ENCODE data around the gene DAB2. TPM values are rescaled to one million over a fixed set of nuclear protein-coding genes. Genes with fewer than 3 reads are reported as not detected.
"Not testable (repeated sequence)": the region's sequence is repeated elsewhere in the genome, so short reads cannot be mapped to it uniquely, and the experiment has no call there.

DAB2 gene
- total RNA-seq, 1 experiment from 2014 or later, result 0.59 TPM

DNA sequence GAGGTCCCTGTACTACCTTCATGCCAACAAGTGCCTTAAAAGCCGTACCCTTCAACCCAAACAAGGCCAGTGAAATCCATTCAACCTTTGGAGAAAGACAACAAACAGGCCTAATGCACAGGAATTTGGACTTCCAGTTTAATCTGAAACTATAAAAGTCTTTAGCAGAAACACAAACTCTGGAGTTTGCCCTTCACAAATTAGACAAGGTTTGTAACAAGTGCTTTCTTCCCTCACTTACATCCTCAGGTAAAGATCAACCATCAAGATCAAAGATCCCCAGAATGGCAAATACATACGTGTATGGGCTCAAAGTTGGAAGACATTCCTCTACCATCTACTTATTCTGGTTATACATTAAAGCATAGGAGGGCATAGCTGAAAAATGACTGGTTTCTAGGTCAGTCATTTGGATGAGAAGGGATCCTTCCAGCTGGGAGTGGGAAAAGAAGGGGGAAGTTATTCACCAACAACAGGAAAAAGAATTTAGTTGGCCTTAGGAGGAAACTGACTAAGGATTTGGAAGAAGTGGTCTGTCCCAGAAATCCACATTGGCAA lies 2.0 kb downstream of the DAB2 start:
- DNase-seq (ENCODE audit: extremely low read depth, low read depth), result no peak

- no peak for DNase-seq (ENCODE audit: extremely low read depth, low read depth)
Observed at GRCh38 chr5:39422036-39422606, 2.7 kb downstream of the DAB2 start.

DNA sequence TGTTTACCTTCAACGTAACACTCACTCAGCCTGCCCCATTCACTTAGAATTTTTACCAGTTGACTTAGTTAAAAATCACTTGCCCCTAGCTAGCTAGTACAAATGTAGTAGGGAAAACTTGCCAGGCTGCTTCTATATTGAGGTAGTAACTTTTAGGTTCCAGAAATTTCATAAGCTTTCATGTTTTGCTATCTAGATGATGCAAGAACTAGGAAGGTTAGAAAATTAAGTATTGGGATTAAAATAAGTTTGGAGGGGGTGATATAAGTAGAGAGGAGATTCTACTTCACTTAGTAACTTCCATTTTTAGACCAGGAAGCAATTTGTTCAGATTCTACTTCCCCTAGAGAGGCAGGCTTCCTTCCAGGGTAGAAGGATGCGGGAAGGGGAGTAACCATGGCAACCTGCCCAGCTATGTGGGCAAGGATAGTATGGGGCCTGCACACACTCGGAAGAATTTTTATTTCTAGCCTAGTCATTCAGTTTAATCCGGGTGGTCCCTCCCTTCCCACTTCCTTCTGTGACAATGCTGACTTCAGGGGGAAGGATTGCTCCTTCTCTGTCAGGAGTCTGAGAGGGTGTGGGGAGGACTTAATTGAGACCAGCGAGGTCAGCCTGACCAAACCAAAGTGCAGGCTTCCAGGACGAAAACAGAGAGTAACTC lies 4.2 kb downstream of the DAB2 start:
- no peak for DNase-seq (ENCODE audit: extremely low read depth, low read depth)

DNA sequence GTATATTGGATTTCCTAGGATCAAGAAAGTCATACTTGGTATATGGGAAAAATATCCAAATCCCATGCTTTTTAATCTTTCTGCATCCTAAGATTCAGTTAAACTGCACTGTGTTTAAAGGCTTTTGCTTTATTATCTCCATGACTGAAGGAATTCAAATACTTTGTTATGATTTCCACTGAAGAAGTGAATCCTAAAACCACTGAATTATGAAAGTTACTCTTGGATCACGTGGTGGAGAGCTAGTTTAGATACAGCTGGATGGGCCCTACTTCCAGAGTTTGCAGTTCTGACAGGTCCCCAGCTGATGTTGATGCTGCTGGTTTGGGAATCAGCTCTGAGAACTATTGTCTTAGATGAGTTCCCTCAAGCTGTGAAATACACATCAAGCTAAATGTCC lies 5.0 kb downstream of the DAB2 start:
- DNase-seq (ENCODE audit: extremely low read depth, low read depth), result no peak

DNA sequence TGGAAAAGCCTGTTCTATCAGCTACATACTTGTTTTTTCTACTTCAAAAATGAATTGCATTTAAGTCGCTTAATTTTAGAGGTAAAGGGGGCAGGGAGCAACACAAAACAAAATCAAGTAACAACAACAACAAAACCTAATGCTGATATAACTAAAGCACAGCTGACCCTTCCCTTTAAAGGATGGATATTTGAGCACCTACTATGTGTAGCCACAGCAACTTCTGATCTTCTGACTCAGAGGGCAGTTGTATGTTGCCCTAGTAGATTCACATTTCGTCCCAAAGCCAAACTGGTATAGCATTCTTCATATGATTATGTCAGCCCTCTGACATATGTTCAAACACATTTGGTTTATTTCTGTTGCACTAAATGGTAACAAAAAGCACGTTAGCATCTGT lies 6.8 kb downstream of the DAB2 start:
- DNase-seq (ENCODE audit: extremely low read depth, low read depth), result no peak

DNA sequence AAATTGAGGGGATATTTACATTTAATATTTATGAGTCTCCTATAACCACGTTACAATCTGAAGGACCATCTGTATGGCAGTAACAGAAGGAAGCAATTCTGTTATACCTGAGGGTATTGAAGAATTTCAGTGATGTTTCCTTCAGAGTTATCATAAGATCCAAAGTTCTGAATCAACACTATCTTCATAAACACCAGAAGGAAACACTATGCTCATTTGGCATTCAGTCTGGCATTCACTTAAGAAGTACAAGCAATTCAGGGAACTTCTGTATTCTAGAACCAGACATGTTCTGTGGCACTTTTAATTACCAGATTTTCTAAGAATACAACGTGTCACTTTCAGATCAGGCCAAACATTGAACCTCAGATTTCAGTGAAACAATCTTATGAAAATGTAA lies 9.6 kb downstream of the DAB2 start:
- no peak for DNase-seq (ENCODE audit: extremely low read depth, low read depth)

GRCh38 chr5:39414426-39414825 lies 10.4 kb downstream of the DAB2 start:
- no peak for DNase-seq (ENCODE audit: extremely low read depth, low read depth)

- no peak for DNase-seq (ENCODE audit: extremely low read depth, low read depth)
Observed at GRCh38 chr5:39413771-39414170, 11.0 kb downstream of the DAB2 start.

DNA sequence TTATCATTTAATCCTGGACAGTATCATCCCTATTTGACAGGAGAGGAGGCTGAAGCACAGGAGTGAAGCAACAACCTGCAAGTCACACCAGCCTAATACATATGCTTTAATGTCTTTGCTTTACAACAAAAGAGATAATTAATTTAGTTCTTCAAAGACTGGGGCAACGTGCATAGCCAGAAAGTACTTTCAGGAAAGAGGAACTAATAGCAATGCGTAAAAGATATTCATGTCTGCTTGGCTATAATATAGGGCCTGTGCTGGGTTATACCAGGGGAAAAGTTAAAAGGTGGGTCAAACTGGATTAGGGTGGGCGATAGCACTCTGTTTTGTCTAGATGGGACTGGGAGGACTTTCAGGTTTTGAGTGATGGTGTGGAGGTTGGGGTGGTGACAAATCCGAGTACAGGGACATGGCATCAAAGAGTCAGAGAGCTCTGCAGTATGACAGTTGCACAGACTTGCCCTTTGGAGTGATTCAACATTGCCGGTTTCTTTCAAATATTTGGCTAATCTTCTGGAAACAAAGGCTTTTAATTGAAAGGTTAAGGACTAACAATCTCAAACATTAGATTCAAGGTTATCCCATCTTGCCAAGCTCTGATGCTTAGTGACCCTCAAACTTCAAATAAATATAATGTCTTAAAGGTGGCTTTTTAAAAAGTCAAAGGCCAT lies 11.9 kb downstream of the DAB2 start:
- DNase-seq (ENCODE audit: extremely low read depth, low read depth), result no peak

- no peak for DNase-seq (ENCODE audit: extremely low read depth, low read depth)
Observed at GRCh38 chr5:39411985-39412384, 12.8 kb downstream of the DAB2 start.

DNA sequence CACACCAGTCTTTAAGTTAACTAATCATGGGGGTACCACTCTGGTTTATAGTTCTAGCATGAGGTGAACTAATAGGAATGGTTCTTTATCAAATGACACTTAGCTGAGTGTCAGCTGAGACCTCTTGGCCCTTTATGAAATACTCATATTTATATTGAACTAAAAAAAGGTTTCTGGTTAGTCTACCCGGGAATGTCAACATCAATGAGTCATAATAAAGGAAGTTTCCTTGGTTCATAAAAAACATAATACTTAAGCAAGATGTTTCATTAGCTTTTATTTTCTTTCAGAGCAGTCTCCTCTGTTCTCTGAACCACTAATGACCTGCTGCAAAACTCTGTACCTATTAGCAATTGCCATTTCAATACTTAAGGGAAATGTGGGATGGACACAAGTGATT lies 13.7 kb downstream of the DAB2 start:
- no peak for DNase-seq (ENCODE audit: extremely low read depth, low read depth)

DNA sequence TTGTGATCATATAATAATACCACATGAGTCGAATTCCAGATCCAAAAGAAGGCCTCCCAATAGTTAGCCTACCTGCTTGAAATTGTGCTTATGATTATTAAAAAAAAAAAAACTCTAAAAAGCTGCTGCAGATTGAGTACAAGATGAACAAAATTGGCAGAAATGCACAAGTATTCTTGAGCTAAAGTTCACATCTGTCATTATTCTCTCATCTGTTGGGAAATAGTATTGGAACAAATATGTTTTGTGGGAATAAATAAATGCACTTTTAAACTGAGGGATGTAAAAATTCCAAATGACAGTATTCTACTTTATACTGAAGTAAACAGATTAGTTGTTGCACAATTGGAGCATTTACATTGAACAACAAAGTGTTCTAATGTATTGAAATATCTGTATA lies 15.7 kb downstream of the DAB2 start:
- no peak for DNase-seq (ENCODE audit: extremely low read depth, low read depth)

DNA sequence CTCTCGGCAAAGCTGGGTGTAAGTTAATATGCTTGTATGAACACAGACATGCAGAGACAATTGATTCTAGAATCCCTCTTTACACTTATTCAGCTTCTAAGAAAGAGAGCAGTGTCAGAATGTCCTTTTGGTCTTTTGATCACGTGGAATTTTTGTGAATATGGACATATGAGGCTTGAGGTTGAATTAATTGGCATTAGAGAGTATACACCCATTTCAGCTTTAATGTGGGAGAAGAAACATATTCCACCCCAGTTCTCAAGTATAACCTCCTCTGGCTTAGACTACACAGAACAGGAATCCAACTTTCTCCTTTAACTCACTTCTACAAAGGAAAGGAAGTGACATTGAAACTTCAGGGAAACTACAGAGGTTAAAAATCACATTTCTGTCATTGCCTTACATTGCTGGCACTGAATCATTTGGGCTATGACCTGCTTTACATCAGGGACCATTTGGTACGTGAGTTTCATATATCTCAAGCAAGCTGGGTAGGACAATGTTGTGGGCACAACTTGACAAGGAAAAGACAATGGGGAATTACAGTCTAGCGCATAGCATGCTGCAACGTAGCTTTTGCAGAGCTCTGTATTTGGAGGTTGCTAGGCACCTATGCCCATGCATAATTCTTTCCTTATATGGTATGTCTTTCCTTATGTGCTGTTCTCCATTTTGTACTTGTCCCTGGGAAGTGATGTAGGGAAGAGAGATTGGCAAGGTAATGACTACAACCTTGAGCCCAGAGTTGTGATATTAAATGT lies 19.5 kb downstream of the DAB2 start:
- DNase-seq (ENCODE audit: extremely low read depth, low read depth), result no peak

GRCh38 chr5:39403761-39404160 lies 21.0 kb downstream of the DAB2 start:
- DNase-seq (ENCODE audit: extremely low read depth, low read depth), result not testable (repeated sequence)

DNA sequence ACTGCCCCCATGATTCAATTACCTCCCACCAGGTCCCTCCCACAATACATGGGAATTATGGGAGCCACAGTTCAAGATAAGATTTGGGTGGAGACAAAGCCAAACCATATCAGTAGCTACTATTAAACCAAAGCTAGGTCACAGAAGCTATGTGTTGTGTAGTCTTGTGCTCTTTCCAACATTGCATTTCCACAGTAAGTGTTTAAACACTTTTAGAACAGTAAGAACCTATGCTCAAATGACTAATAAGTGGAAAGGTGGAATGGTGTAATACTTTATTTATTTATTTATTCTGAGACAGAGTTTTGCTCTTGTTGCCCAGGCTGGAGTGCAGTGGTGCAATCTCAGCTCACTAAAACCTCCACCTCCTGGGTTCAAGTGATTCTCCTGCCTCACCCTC lies 22.6 kb downstream of the DAB2 start:
- not testable (repeated sequence) for DNase-seq (ENCODE audit: extremely low read depth, low read depth)

DNA sequence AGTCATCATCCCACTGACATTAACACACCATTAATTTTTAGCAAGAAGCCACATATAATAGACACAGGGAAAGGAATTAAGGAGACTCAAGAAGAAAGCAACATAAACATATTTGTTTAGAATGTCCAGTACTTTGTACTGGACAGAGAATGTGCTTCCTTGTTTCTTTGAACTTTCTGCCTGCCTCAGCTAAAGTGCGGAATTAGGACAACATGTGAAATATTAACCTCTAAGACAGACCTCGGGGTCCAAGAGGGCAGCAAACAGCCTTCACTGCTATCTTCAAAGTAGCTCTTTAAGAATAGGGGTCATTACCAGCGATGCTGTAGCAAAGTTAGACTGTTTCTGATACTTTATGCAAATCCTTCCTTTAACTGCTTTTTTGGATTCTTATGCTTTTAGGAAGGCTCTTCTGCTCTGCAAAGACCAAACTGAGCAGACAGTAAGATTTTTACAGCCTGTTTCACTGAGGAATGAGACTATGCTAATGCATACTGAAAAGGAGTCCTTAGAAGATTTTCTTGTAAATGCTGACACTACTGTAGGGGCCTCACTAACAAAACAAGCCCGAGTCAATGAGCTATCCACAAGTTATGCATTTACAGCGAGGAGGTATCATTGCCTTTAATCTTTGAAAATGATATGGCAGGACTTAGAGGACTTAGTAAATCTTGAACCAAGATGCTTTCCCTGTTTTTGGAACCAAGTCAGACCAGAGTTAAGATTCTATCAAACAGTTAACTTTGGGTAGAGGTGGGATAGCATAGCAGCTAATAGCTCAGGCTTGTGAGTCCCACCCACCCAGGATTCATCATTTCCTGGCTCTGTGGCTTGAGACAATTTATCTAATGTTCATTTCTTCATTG lies 23.8 kb downstream of the DAB2 start:
- no peak for DNase-seq (ENCODE audit: extremely low read depth, low read depth)

DNA sequence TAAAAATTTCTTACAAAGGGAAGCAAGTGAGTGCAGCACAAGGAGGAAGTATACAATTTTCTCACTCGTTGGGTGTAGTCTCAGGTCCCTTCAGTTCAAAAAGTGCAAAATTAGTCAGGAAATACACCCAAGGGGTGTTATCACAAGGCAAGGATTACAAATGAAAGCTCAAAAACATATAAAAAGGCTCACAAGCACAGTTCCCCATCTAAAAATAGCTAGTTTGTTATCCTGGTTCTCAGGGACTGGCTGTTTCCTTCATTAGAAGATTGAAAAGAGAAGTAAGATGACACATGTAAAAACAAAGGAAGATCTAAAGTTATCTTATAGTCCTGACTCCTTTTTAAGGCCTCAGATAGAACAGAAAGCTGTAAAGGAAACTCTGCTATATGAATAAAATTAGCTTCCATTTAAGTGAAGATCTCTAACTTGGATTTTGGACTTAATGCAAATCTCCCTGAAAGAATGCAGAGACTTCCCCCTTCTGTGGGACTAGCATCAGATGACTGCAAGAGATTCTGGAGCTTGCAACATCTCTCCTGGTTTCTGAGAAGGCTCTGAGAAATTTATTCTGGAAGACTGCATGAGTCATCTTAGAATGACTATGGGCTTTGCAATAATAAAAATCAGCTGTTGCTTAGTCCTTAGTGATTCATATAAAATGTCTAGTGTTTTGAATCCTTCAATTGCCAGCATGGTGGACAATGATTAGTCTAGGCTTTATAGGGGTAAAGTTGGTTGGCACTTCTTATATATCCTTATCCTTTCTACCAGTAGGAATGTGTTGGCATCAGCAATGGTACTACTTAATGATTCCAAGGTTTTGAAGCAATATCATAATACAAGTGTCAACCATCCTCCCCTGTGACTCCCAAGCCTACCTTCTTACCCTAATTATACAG lies 25.4 kb downstream of the DAB2 start:
- peak; percentile 67 for DNase-seq (ENCODE audit: extremely low read depth, low read depth)

GRCh38 chr5:39396843-39397242 lies 27.9 kb downstream of the DAB2 start:
- DNase-seq (ENCODE audit: extremely low read depth, low read depth), result no peak

DNA sequence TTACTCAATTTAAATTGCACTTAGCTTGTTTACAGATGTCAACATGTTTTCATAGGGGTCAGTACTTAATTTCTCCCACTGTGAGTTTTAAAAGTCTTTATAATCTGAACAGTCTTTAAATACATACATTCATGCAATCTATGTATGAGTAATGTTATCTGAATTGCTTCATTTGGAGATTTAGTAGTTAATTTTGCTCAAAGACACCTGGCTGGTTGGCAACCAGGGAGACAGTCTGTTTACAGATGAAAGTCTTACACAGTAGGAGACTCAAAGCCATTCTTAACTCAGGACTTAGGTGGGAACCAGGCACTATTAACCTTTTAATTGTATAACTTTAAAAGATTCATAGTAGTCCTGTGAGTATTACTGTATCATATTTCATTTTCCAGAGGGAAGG lies 29.3 kb downstream of the DAB2 start:
- DNase-seq (ENCODE audit: extremely low read depth, low read depth), result no peak
